Neuronal stem cell (in vitro differentiated cells): ENCODE measurements around the gene TRIM32.

ENCODE experiments used
- DNase-seq: peaks from one replicate; pipeline ENCODE4 v3.0.0-alpha.2; 2013; ENCODE audit warnings: low spot score
- H2AFZ ChIP-seq: one replicate; pipeline ENCODE4 v1.6.1; 2013; ENCODE audit warnings: mild to moderate bottlenecking, low read length, inconsistent platforms
- H2AK5ac ChIP-seq: 2 replicates; pipeline ENCODE4 v1.6.1; 2013; ENCODE audit warnings: low read depth, mild to moderate bottlenecking, inconsistent platforms, low read length, moderate library complexity, mixed read lengths
- H2BK120ac ChIP-seq: 2 replicates; pipeline ENCODE4 v1.6.1; 2013; ENCODE audit warnings: low read depth, mild to moderate bottlenecking, inconsistent platforms, low read length, moderate library complexity, mixed read lengths
- H2BK12ac ChIP-seq: one replicate; pipeline ENCODE4 v1.6.1; 2013; ENCODE audit warnings: low read length, inconsistent platforms
- H2BK15ac ChIP-seq: 2 replicates; pipeline ENCODE4 v1.6.1; 2013; ENCODE audit warnings: mild to moderate bottlenecking, low read length, inconsistent platforms, mixed read lengths
- H2BK5ac ChIP-seq: one replicate; pipeline ENCODE4 v1.6.1; 2013; ENCODE audit warnings: inconsistent platforms, mild to moderate bottlenecking, low read length, moderate library complexity
- H3K14ac ChIP-seq: one replicate; pipeline ENCODE4 v1.6.1; 2013; ENCODE audit warnings: low read length, inconsistent platforms
- H3K18ac ChIP-seq: 2 replicates; pipeline ENCODE4 v1.6.1; 2013; ENCODE audit warnings: low read length, inconsistent platforms
- H3K23ac ChIP-seq: 2 replicates; pipeline ENCODE4 v1.6.1; 2013; ENCODE audit warnings: low read depth, mild to moderate bottlenecking, mixed read lengths, low read length, inconsistent platforms; ENCODE audit not compliant: poor library complexity
- H3K27ac ChIP-seq: replicated peaks from 3 replicates; pipeline ENCODE4 v1.5.1; 2013; ENCODE audit warnings: low read length, inconsistent platforms
- H3K27me3 ChIP-seq, 3 experiments: 2 replicates each; pipeline ENCODE4 v1.6.1; 2013; ENCODE audit warnings: low read length in 3 of 3, mild to moderate bottlenecking in 2 of 3, inconsistent platforms in 1 of 3, low read depth in 1 of 3, mixed read lengths in 1 of 3, moderate library complexity in 1 of 3; ENCODE audit not compliant: control insufficient read depth in 3 of 3, insufficient read depth in 3 of 3
- H3K36me3 ChIP-seq, 2 donors: replicated peaks in 1 of 2; 2 replicates each; pipeline ENCODE4 v1.6.1; 2013; ENCODE audit warnings: low read length in 2 of 2; ENCODE audit not compliant: control insufficient read depth in 2 of 2, insufficient read depth in 2 of 2
- H3K4ac ChIP-seq: 2 replicates; pipeline ENCODE4 v1.6.1; 2013; ENCODE audit warnings: inconsistent platforms, mild to moderate bottlenecking, low read length, moderate library complexity
- H3K4me1 ChIP-seq, 2 donors: 1 replicate in 1 of 2; 2 replicates in 1 of 2; pipeline ENCODE4 v1.6.1; 2013; ENCODE audit warnings: low read length in 2 of 2, low read depth in 1 of 2; ENCODE audit not compliant: control insufficient read depth in 2 of 2, insufficient read depth in 1 of 2
- H3K4me2 ChIP-seq: one replicate; pipeline ENCODE4 v1.6.1; 2013; ENCODE audit warnings: mild to moderate bottlenecking, low read length, inconsistent platforms; ENCODE audit not compliant: insufficient read depth, poor library complexity, severe bottlenecking
- H3K4me3 ChIP-seq, 2 donors: 2 replicates each; pipeline ENCODE4 v1.5.1; 2013; ENCODE audit warnings: low read length in 2 of 2, mild to moderate bottlenecking in 2 of 2, inconsistent platforms in 1 of 2, moderate library complexity in 1 of 2
- H3K79me1 ChIP-seq: one replicate; pipeline ENCODE4 v1.6.1; 2013; ENCODE audit warnings: low read depth, mild to moderate bottlenecking, inconsistent platforms, low read length, moderate library complexity
- H3K9ac ChIP-seq: one replicate; pipeline ENCODE4 v1.6.1; 2013; ENCODE audit warnings: mild to moderate bottlenecking, low read depth, low read length, inconsistent platforms; ENCODE audit not compliant: poor library complexity
- H3K9me3 ChIP-seq, 2 donors: replicated peaks in 1 of 2; 2 replicates each; pipeline versions ENCODE3 to v1.6.1; 2013; ENCODE audit warnings: low read length in 2 of 2, mild to moderate bottlenecking in 2 of 2, inconsistent platforms in 1 of 2, low read depth in 1 of 2, mixed read lengths in 1 of 2, moderate library complexity in 1 of 2; ENCODE audit not compliant: control insufficient read depth in 2 of 2, insufficient read depth in 1 of 2
- H4K8ac ChIP-seq: one replicate; pipeline ENCODE4 v1.6.1; 2013; ENCODE audit warnings: low read depth, mild to moderate bottlenecking, inconsistent platforms, low read length, moderate library complexity
- H4K91ac ChIP-seq: one replicate; pipeline ENCODE4 v1.6.1; 2013; ENCODE audit warnings: low read length, low read depth, mild to moderate bottlenecking, inconsistent platforms; ENCODE audit not compliant: poor library complexity
- WGBS, 2 donors: extraction: QIAGEN DNeasy Blood & Tissue Kit; methylation state at CpG; one replicate each; pipeline ENCODE4 v1.1.7; 2013; ENCODE audit warnings: missing lambda C conversion rate in 2 of 2, mixed read lengths in 1 of 2; ENCODE audit not compliant: insufficient read length in 2 of 2, insufficient replicate concordance in 1 of 2; ENCODE audit errors: extremely low coverage in 2 of 2; 5-methylcytosine and 5-hydroxymethylcytosine counted together

The TRIM32 gene

GRCh38 chr9:116741742-116742141 lies 54.6 kb downstream of the TRIM32 start:
- Histone ChIP-seq H3K36me3 (no peaks in the 10 kb centered on the region), H4K8ac (no peak overlapping the region), H2BK120ac (no peak overlapping the region), H3K14ac (no peak overlapping the region), H2AK5ac (no peak overlapping the region), H3K4me1 (peaks cover 0 to 4% of the 10 kb centered on the region in 2 donors), H2BK12ac (no peak overlapping the region), H3K4ac (no peak overlapping the region), H2BK15ac (no peak overlapping the region), H3K79me1 (no peaks in the 10 kb centered on the region), H3K27me3 (peaks cover 0 to 3% (median 0%) of the 10 kb centered on the region in 3 experiments), H3K23ac (no peak overlapping the region), H3K27ac (no peak overlapping the region), H3K9ac (no peak overlapping the region), H3K18ac (no peak overlapping the region), H4K91ac (no peak overlapping the region), H3K4me2 (no peak overlapping the region), H3K9me3 (no peaks in the 10 kb centered on the region), H2AFZ (no peak overlapping the region), H3K4me3 (no peak overlapping the region), H2BK5ac (no peak overlapping the region)
- no peak for DNase-seq
- no CpG with 5 or more reads among the region's 2 CpGs for WGBS, 2 donors

GRCh38 chr9:116749176-116749575 lies 62.1 kb downstream of the TRIM32 start:
- H2BK15ac ChIP-seq: no peak overlapping the region
- no CpG with 5 or more reads among the region's 3 CpGs for WGBS, 2 donors

GRCh38 chr9:116749772-116750171 lies 62.7 kb downstream of the TRIM32 start:
- H3K27me3 ChIP-seq: no peaks in the 10 kb centered on the region
- no peak overlapping the region for H2BK15ac ChIP-seq
- no peak overlapping the region for H3K4me2 ChIP-seq
- no peaks in the 10 kb centered on the region for H3K79me1 ChIP-seq
- no CpG with 5 or more reads among the region's 2 CpGs for WGBS, 2 donors
- no peak overlapping the region for H4K8ac ChIP-seq
- no peak overlapping the region for H3K27ac ChIP-seq
- no peak overlapping the region for H2BK5ac ChIP-seq
- H3K9me3 ChIP-seq: no peaks in the 10 kb centered on the region
- peaks cover 0 to 2% of the 10 kb centered on the region in 2 donors for H3K4me1 ChIP-seq
- no peak for DNase-seq
- no peak overlapping the region for H3K14ac ChIP-seq
- H3K9ac ChIP-seq: no peak overlapping the region
- no peak overlapping the region for H2BK12ac ChIP-seq
- no peak overlapping the region for H2AFZ ChIP-seq
- H3K23ac ChIP-seq: no peak overlapping the region
- no peaks in the 10 kb centered on the region for H3K36me3 ChIP-seq
- H3K18ac ChIP-seq: no peak overlapping the region
- no peak overlapping the region for H3K4ac ChIP-seq
- no peak overlapping the region for H2BK120ac ChIP-seq
- H2AK5ac ChIP-seq: no peak overlapping the region
- H4K91ac ChIP-seq: no peak overlapping the region
- H3K4me3 ChIP-seq: no peak overlapping the region

More at GRCh38 chr9:116749176-116749575, 62.1 kb downstream of the TRIM32 start:
- no peak overlapping the region for H3K9ac ChIP-seq
- no peak overlapping the region for H3K4me2 ChIP-seq
- no peak overlapping the region for H2BK5ac ChIP-seq
- H2BK12ac ChIP-seq: no peak overlapping the region
- no peaks in the 10 kb centered on the region for H3K27me3 ChIP-seq
- no peak overlapping the region for H3K27ac ChIP-seq
- no peak overlapping the region for H3K4me3 ChIP-seq
- no peak overlapping the region for H4K91ac ChIP-seq
- no peaks in the 10 kb centered on the region for H3K9me3 ChIP-seq
- no peak overlapping the region for H2AK5ac ChIP-seq
- H3K36me3 ChIP-seq: no peaks in the 10 kb centered on the region
- H2AFZ ChIP-seq: no peak overlapping the region
- H4K8ac ChIP-seq: no peak overlapping the region
- no peaks in the 10 kb centered on the region for H3K79me1 ChIP-seq
- H3K4me1 ChIP-seq: peaks cover 0 to 2% of the 10 kb centered on the region in 2 donors
- no peak for DNase-seq
- no peak overlapping the region for H3K23ac ChIP-seq
- no peak overlapping the region for H2BK120ac ChIP-seq
- no peak overlapping the region for H3K4ac ChIP-seq
- H3K18ac ChIP-seq: no peak overlapping the region
- H3K14ac ChIP-seq: no peak overlapping the region

- no peak for DNase-seq
- Histone ChIP-seq H3K23ac (no peak overlapping the region), H3K4ac (no peak overlapping the region), H3K9me3 (no peaks in the 10 kb centered on the region), H2BK5ac (no peak overlapping the region), H3K4me2 (no peak overlapping the region), H3K79me1 (no peaks in the 10 kb centered on the region), H3K9ac (no peak overlapping the region), H3K4me1 (peaks cover 0 to 2% of the 10 kb centered on the region in 2 donors), H4K8ac (no peak overlapping the region), H2BK15ac (no peak overlapping the region), H2BK12ac (no peak overlapping the region), H4K91ac (no peak overlapping the region), H2BK120ac (no peak overlapping the region), H3K4me3 (no peak overlapping the region), H3K27me3 (no peaks in the 10 kb centered on the region), H3K36me3 (no peaks in the 10 kb centered on the region), H3K14ac (no peak overlapping the region), H3K18ac (no peak overlapping the region), H3K27ac (no peak overlapping the region), H2AK5ac (no peak overlapping the region), H2AFZ (no peak overlapping the region)
- WGBS, 2 donors: no CpG with 5 or more reads among the region's 2 CpGs
Measured at GRCh38 chr9:116750510-116750909, 63.4 kb downstream of the TRIM32 start.
